ENCODE measurements around the gene ZNF644.
"Not testable (repeated sequence)": the region's sequence is repeated elsewhere in the genome, so short reads cannot be mapped to it uniquely, and the experiment has no call there.

The ZNF644 gene

GRCh38 chr1:91021686-91022517, at the start of gene ZNF644:
Gene ZNF644, minus strand, starts transcription at chr1:91022035. Its CDS starts 39,682 bp downstream, at chr1:90982353.
- H3K4me3 ChIP-seq (ENCODE audit: low read length): peak within 1 kb of the TSS; percentile 84
- peak; percentile 95 for DNase-seq (ENCODE audit: low read depth)
- no peak for TF ChIP-seq CTCF (conservative IDR thresholded peaks at IDR 0.05; ENCODE audit: low read length)

- no peak for TF ChIP-seq CTCF (conservative IDR thresholded peaks at IDR 0.05; ENCODE audit: low read length)
- DNase-seq (ENCODE audit: low read depth): no peak
- H3K4me3 ChIP-seq (ENCODE audit: low read length): no peak overlapping the region
These were observed 48.5 kb upstream of the ZNF644 start for GRCh38 chr1:91070298-91070697.

- DNase-seq (ENCODE audit: low read depth): no peak
- H3K4me3 ChIP-seq (ENCODE audit: low read length): no peak overlapping the region
- no peak for TF ChIP-seq CTCF (conservative IDR thresholded peaks at IDR 0.05; ENCODE audit: low read length)
These were observed 44.7 kb upstream of the ZNF644 start for GRCh38 chr1:91066538-91066937.

- TF ChIP-seq CTCF (conservative IDR thresholded peaks at IDR 0.05; ENCODE audit: low read length): no peak
- DNase-seq (ENCODE audit: low read depth): no peak
- no peak overlapping the region for H3K4me3 ChIP-seq (ENCODE audit: low read length)
These were observed 43.5 kb upstream of the ZNF644 start for GRCh38 chr1:91065337-91065736.

GRCh38 chr1:91063403-91063802, 41.6 kb upstream of the ZNF644 start:
- DNase-seq (ENCODE audit: low read depth); H3K4me3 ChIP-seq (ENCODE audit: low read length): not testable (repeated sequence)

GRCh38 chr1:91059157-91059556, 37.3 kb upstream of the ZNF644 start:
- no peak for TF ChIP-seq CTCF (conservative IDR thresholded peaks at IDR 0.05; ENCODE audit: low read length)
- H3K4me3 ChIP-seq (ENCODE audit: low read length): no peak overlapping the region
- DNase-seq (ENCODE audit: low read depth): no peak

GRCh38 chr1:91057784-91058183, 35.9 kb upstream of the ZNF644 start:
- no peak overlapping the region for H3K4me3 ChIP-seq (ENCODE audit: low read length)
- no peak for DNase-seq (ENCODE audit: low read depth)
- no peak for TF ChIP-seq CTCF (conservative IDR thresholded peaks at IDR 0.05; ENCODE audit: low read length)
